Muscle of back (tissue), 11 donors: ENCODE results near the gene ANTXR2. TPM values are rescaled to one million over a fixed set of nuclear protein-coding genes. Genes with fewer than 3 reads are reported as not detected.
"Not testable (repeated sequence)": the region's sequence is repeated elsewhere in the genome, so short reads cannot be mapped to it uniquely, and the experiment has no call there.

ENCODE experiments used
- DNase-seq, 3 donors: peaks; one replicate each; pipeline versions ENCODE4 v3.0.0 to v3.0.0-alpha.2; 2013
- polyA plus RNA-seq, 10 donors: library from polyadenylated mRNA; unstranded; fragments of 120-200 nt; gene quantifications; one replicate each; pipeline ENCODE4 v1.2.1, GENCODE V29; 2013; ENCODE audit not compliant: insufficient read length in 10 of 10

The ANTXR2 gene
- polyA plus RNA-seq, 10 donors = 95.8 to 126 (median 107) TPM

DNA sequence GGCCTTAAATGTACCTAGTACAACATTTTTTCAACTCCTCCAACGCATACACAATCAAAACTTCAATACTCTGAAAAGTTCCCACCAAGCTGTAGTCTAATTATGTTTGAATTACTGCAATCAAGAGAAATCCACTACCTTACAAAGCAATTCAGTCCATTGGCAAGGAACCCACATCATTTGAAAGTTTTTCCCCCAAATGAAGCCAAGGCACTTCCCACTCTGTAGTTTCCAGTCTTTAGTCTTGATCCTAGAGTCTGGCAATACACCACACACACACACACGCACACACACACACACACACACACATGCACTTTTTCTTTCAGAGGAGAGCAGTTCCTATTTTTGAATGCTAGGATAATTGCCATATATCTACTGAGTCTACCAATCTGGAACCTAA lies 79.6 kb downstream of the ANTXR2 start:
- DNase-seq = no peak

DNA sequence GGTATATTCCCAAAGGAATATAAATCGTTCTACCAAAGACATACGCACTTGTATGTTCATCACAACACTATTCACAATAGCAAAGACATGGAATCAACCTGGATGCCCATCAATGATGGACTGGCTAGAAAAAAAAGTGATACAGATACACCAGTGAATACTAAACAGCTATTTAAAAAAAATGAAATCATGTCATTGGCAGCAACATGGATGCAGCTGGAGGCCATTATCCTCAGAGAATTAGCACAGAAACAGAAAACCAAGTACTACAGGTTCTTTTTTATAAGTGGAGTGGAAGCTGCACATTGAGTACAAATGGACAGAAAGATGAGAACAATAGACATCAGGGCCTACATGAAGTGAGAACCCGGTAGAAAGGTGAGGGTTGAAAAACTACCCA lies 81.4 kb downstream of the ANTXR2 start:
- DNase-seq = peak in 1 of 3 donors; percentile 81

DNA sequence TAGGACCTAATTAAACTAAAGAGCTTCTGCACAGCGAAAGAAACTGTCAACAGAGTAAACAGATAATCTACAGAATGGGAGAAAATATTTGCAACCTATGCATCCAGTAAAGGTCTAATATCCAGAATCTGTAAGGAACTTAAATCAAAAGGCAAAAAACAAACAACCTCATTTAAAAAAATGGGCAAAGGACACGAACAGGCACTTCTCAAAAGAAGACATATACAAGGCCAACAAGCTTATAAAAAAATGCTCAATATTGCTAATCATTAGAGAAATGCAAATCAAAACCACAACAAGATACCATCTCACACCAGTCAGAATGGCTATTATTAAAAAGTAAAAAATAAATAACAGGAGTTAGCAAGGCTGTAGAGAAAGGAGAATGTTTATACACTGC lies 81.9 kb downstream of the ANTXR2 start:
- DNase-seq = not testable (repeated sequence)

DNA sequence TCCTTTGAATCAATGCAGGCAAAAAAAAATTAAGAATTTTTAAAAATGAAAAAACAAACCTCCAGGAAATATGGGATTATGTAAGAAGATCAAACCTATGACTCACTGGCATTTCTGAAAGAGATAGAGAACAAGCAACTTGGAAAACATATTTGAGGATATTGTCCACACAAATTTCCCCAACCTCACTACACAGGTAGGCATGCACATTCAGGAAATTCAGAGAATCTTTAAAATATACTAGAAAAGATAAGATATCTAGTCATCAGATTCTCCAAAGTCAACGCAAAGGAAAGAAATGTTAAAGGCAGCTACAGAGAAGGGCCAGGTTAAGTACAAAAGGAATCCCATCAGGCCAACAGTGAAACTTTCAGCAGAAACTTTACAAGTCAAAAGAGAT lies 85.6 kb downstream of the ANTXR2 start:
- DNase-seq = no peak

DNA sequence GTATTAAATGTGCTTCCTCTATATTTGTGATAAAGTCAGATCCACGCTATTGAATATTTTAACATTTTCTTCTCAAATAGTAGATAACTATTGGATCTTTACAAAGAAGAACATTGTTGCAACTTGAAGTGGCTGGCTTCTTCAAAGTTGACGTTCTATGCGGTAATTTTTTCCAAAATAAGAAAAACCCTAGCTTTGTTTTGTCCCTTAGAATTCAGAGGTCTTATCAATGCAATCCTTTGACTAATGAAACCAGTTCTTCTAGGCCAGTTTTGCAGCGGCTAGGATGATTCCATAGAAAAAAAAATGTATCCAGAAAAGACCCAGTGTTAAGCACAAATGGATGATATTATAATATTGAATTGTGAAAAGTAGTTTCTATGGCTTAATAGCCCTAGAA lies 89.6 kb downstream of the ANTXR2 start:
- DNase-seq = no peak

DNA sequence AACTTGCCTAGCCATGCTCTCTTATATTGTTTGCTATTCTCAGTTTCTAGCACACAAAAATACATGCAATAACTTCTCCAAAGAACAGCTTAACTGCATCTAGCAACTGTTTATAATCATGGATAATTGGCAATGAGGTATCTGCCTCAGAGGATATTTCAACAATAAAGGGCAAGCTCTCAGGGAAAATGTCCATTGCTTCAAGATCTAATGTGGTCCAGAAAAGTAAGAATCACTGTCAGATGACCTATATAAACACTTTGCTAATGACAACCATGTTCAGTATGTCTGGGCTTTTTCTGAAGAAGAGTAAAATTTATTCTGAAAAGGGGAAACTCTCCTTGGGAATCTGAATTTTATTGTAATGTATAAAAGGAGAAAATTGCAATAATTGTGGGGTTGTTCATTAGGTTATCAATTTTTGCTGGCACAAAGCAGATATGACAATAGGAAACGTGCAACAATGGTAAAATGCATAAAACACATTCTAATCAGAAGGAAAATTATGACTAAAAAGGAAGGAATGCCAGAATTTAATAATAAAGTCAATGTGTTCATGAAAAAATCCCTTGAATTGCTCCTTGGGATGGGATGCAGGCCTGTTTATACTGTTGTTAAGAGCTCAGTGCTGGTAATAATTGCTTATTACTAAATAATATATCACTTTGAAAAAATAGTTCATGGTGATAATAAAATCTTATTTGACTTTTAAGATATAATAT lies 90.3 kb downstream of the ANTXR2 start:
- peak; percentile 64 to 84 (median 66) for DNase-seq

DNA sequence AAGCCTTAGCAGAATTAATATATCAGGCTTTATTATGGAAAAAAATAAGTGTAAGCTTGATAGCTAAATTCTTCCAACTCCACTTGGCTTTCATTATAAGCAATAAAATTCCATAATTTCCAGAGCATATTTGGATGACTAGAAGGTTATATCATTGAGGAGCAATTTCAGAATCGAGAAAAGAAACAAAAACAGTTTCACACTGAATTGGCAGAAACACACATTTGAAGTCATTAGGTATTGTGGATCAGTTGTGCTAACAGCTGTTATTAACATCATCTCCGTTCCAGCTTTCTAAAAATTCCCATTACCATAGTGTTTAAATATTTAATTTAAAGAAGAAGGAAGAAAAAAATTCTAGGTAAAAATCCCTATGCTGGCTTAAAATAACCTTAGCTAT lies 92.6 kb downstream of the ANTXR2 start:
- DNase-seq = peak; percentile 79 to 88 (median 80)

DNA sequence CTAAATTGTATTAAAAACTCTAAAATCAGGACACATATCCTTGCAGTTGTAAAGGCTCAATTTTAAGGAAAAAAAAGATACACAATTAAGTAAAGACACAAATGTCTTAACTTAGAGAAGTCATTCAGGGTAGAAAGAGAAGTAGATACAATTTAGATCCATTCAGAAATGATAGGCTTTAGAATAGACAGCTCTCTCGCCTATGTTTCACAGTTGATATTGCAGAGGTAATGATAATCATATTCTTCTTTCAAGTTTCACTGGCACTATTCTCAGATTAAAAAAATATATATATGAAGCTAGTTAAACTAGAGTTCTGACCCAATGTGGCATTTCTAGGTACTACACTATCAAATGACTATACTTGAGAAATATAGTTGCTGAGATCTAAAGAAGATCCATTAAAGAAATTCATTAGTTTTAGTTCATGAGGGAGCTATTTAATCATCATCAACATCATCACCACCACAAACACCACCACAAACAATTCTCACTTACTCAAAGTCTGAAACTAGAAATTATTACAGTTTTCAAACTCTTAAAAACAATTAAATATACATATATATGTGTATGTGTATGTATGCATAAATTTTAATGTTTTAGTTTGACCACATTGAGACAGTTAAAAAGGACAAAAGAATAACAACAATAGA lies 93.1 kb downstream of the ANTXR2 start:
- no peak for DNase-seq

DNA sequence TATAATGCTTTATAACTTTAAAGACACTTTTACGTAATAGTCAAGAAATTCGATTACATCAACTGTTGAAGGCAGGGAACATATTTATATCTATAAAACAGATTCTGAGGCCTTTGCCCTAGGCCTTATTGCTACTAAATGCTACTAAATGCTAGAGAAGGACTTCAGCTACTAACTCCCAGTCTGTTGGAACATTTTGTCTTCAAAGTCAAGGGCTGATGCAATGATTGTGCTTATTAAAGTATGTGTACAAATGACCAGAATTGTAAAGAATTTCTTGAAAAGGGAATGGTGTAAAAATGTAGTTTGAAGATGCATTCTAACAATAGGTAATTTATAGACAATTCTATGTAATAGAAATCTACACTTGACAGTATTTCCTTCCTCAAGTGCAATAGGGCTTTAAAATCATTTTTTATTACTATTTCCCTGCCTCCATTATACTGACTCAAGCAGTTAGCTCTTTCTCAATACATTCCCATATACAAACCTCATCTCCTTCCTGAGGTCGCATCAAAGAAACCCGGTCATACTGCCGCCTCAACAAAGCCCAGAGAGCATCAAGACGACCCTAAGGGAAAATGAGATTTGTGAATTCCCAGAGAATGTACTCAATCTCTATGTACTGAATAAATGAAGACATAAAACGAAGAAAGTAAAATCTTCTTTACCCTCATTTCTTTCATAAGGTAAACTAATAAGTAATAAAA lies 95.7 kb downstream of the ANTXR2 start:
- DNase-seq = no peak

DNA sequence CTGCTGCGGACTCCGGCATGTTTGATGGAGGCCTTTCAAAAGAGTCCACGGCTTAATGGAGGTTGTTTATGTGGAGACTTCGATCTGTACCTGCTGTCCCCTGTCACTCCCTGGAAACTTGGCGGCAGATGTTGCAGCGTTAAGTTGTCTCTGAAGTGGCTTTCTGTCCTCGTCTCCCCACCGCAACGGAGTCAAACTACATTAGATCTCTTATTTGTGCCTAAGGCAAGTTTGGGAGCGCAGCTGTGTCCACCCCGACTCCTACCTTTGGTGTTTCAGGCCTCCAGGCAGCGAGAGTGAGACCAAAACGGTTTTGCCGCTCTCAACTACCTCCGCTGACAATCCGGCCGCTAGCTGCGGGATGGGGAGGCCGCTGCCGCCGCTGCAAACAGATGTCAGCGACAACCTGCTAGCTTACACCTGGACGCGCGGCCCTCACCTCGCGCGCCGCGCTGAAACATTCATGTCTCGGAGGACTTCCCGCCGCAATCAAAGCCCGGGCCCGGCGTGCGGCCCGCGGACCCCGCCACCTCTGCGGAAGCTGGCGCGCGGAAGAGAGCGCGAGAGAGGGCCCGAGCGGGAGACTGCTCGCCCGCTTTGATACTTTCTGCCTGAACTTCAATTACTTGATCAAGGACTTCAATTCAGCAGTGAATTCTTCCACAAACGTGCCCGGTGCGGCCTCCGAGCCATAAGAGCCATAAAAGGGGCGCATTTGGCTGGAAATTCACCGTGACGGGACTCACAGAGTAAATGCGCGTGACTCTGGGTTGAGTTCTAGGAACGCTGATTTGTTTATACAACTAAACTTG lies 108.4 kb downstream of the ANTXR2 start:
- peak in 2 of 3 donors; percentile 60 to 78 for DNase-seq

DNA sequence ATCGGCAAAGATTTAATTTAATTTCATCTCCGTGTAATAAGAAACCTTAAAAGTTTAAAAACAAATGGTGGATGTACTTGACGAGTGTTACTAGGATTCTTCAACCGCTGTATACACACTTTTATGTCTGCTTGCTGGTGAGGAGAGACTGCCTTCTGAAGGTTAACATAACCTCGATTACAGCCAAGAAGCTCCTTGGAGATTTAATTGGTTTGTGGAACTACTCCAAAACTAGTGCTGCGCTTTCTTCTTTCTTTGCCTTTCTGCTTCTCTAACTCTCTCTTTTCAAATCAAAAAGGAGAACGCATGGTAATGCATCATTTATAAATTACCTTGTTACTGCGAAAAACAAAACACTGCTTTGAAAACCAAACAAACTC lies 109.0 kb downstream of the ANTXR2 start:
- peak in 1 of 3 donors; percentile 59 for DNase-seq

DNA sequence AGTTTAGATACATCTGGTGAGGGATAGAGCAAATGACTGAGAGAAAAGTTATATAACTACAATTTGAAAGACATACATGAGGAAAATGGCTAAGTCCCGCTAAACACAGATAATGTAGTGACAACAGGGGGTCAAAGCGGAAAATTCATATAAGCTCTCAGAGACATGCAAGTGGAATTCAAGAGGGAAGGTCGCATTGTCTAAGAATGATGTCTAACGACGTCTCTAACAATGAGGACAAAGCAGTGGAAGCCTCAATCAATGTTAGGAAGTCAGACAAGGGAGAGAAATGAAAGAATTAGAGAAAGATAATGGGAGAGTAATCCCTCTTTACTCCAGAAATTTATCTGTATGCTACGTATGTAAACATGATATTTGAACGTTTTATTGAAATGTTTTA lies 113.4 kb downstream of the ANTXR2 start:
- no peak for DNase-seq

DNA sequence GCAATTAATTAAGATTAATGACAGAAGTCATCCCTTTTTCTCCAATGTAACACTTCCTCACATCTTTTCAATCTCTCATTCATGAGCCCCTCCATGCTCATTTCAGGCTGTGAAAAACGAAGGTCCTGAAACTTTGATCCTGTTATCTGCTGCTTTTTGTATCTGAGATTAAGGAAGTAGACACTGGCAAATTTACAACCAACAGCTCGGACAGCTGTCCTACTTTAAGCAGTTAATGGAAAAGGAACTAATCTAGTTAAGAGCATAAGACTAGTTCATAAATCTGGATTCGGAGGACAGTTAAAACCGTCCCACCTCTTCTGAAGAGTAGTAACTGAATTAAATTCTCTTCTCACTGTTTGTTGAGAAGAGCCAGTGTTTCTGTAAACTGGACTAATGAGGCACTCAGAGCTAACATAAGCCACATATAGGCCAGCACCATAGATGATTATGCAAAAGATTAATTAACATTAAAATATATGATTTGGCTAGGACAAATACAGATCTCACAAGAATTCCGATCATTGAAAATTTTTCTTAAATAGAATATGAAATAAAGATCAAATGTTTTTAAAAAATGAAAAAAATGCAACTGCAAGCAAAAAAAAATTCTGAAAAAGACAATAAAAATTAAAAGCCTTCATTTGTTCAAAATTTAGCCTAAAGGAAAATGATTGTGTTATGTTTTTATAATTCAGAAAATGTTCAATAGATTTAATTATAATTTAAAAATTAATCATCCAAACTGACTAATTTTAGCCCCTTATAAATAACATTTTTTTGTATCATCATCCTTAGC lies 114.4 kb downstream of the ANTXR2 start:
- no peak for DNase-seq

DNA sequence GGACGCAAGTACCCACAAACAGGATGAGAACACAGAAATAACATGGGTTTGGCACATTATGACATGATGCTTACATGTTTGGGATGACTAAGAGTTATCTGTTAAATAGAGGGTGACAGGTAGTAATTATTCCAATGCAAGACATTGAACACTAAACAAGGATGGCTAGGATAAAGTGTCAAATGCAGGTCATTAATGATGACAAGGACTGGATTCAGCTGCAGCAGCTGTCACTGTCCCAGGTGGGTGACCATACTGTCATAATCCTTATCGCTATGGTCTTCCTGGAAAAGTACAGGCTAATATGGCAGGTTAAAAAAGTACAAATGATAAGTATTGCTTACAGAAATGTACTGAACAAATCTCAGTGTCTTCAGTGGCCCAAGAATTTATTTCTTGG lies 123.9 kb downstream of the ANTXR2 start:
- no peak for DNase-seq

DNA sequence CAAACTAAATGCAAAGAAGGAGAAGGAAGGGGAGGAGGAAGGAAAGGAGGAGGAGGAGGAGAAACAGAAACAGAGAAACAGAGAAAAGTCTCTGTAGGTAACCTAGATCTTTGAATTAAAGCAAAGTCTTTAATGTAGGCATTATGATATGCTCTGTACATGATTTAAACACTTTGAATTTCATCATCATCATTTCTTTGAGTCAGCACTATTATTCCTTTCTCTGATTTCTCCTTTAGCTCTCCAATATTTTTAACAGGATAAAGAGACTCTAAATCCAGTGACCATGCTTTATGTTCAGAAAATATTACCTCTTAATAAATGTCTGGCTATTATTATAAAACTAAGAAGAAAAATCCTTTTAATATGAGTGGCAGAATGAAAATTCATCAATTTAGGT lies 124.3 kb downstream of the ANTXR2 start:
- DNase-seq = no peak

DNA sequence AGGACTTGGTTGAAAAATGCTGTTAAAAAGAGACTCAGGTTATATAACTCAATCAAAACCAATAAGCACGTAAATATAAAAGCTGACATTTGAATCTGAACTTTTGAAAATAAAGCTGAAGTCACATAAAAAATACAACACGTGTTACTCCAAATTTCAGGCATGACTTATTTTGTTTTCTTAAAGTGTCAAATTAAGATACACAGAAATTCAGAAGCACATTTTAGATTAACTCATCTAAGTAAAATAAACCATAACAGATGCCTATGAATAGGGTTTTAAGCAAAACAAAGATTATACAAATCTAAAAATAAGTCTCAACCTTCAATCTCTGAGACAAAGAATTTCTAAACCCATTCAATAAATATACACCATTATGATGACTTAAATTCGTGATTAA lies 124.8 kb downstream of the ANTXR2 start:
- no peak for DNase-seq

DNA sequence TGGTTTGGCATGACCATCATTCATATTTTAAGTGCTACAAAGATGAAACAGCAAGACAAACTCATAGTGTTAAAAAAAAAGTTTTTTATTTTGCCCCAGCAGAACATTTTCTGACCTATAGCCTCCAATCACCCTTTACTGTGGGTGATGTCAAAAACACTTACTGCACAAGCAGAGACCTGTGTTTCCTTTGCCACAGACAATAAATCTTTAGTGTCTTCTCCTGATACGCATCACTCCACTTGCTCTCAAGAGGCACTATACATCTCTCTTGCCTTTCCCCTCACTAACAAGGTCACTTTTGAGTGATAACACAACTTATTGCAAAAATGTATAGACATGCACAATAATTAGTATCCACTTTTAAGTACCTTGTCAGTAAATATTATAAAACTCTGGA lies 125.6 kb downstream of the ANTXR2 start:
- DNase-seq = no peak

DNA sequence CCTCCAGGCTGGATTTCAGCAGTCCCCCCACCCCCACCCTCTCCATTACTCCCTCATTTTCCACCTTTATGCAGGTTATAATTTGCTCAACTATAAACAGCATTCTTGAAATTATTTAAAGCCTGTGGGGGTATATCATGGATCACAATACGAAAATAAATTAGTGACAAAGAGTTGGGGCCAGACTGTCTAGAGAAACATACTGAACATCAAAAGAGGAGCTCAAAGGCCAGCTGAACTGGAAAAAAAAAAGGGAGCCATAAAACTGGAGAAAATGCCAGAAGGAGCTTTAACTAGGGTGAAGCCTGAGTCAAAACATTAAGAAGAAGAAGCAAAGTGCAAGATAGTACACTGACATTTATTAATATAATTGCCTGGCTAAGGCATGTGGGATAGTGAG lies 137.8 kb downstream of the ANTXR2 start:
- no peak for DNase-seq

DNA sequence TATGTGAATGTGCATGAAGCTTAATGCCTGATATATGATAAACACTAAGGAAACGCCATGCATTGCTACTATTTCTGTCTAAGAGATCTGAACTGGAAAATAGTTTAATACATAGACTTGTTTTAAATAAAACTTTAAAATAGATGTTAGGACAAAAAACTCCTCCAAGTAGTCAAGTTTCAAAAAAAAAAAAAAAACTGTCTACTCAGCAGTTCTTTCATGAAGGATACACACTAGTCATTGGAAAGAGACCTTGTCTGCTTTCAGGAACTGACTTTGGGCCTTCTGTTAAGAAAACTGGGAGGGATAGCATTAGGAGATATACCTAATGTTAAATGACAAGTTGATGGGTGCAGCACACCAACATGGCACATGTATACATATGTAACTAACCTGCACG lies 138.4 kb downstream of the ANTXR2 start:
- no peak for DNase-seq

DNA sequence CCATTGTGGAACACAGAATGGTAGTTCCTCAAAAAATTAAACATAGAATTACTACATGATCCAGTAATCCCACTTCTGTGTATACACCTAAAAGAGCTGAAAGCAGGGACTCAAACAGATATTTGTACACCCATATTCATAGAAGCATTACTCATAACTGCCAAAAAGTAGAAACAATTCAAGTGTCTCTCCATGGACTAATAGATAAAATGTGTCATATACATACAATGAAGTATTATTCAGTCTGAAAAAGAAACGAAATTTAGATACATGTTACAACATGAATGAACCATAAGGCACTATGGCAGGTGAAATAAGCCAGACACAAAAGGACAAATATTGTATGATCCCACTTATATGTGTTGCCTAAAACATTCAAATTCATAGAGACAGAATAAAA lies 145.1 kb downstream of the ANTXR2 start:
- DNase-seq = no peak

DNA sequence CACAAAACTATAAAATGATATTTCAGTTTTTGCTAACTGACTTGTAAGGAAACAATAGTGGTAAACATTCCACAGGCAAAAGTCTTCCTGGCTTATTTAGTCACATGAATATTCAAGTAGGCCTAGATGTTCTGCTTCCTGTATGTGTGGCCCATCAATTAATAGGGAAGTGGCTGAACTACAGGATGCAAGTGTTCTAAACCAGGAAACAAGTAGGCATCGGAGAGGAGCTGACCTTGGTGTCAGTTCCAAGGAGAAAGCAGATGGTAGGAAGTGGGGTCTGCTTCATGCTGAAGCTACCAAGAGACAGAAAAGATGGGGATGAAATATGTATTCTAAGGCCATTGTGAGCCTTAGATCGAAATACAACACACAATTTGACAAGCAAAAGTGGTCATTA lies 149.7 kb downstream of the ANTXR2 start:
- DNase-seq = no peak
